IMR-90 (cell line): Measurements from ENCODE around the gene EXOC2. TPM values are rescaled to one million over a fixed set of nuclear protein-coding genes. Genes with fewer than 3 reads are reported as not detected.

ENCODE experiments used
- ATAC-seq: fragments of 200-7000 bp; cut with Tn5 transposase; 2 replicates; pipeline ENCODE4 v1.9.1; 2020; ENCODE audit warnings: low read depth, mild to moderate bottlenecking, moderate library complexity
- BruUV-seq: library from RNA; stranded (reverse); fragments of 400-500 nt; replicated peaks from 2 replicates; lab custom pipeline; 2021; lab: Mats Ljungman, UMichigan
- CTCF ChIA-PET: fragments of 300-600 bp; formaldehyde crosslinking; extraction: SDS; loops from one replicate; lab custom pipeline; 2021; ENCODE audit warnings: antibody characterized with exemption; lab: Yijun Ruan, JAX
- POLR2A ChIA-PET: fragments of 300-600 bp; sonication (Branson Sonifier 250); formaldehyde crosslinking; loops from one replicate; lab custom pipeline; 2022; ENCODE audit warnings: antibody characterized with exemption; ENCODE audit not compliant: unreplicated experiment; lab: Charles Lee
- DNase-seq: peaks from one replicate; pipeline ENCODE4 v3.0.0; 2013
- H2AFZ ChIP-seq: replicated peaks from 2 replicates; pipeline ENCODE3; 2013; ENCODE audit warnings: low read length, mild to moderate bottlenecking; ENCODE audit not compliant: poor library complexity
- H2AK5ac ChIP-seq: 2 replicates; pipeline ENCODE4 v1.6.1; 2013; ENCODE audit warnings: low read depth, low read length, inconsistent platforms
- H2AK9ac ChIP-seq: replicated peaks from 2 replicates; pipeline ENCODE3; 2013; ENCODE audit warnings: mild to moderate bottlenecking, low read depth, low read length, moderate library complexity; ENCODE audit not compliant: poor library complexity
- H2BK120ac ChIP-seq: 2 replicates; pipeline ENCODE4 v1.6.1; 2013; ENCODE audit warnings: low read depth, low read length, inconsistent platforms
- H2BK15ac ChIP-seq: 3 replicates; pipeline ENCODE4 v1.6.1; 2013; ENCODE audit warnings: low read depth, low read length, inconsistent platforms
- H2BK20ac ChIP-seq: 2 replicates; pipeline ENCODE4 v1.6.1; 2013; ENCODE audit warnings: low read depth, mild to moderate bottlenecking, inconsistent platforms, low read length, moderate library complexity
- H2BK5ac ChIP-seq: 2 replicates; pipeline ENCODE4 v1.6.1; 2013; ENCODE audit warnings: mild to moderate bottlenecking, low read depth, low read length, inconsistent platforms; ENCODE audit not compliant: poor library complexity, severe bottlenecking
- H3K14ac ChIP-seq: replicated peaks from 2 replicates; pipeline ENCODE4 v1.6.1; 2013; ENCODE audit warnings: low read depth, low read length, inconsistent platforms
- H3K18ac ChIP-seq: 2 replicates; pipeline ENCODE4 v1.6.1; 2013; ENCODE audit warnings: low read depth, low read length, control low read depth
- H3K23ac ChIP-seq: 2 replicates; pipeline ENCODE4 v1.6.1; 2013; ENCODE audit warnings: low read depth, low read length, inconsistent platforms
- H3K27ac ChIP-seq: 2 replicates; pipeline ENCODE4 v1.5.1; 2013; ENCODE audit warnings: mild to moderate bottlenecking, control low read depth, low read length; ENCODE audit not compliant: insufficient read depth
- H3K27me3 ChIP-seq: 2 replicates; pipeline ENCODE4 v1.6.1; 2013; ENCODE audit warnings: low read length; ENCODE audit not compliant: control insufficient read depth, insufficient read depth
- H3K36me3 ChIP-seq: 2 replicates; pipeline ENCODE4 v1.6.1; 2013; ENCODE audit warnings: low read length, mixed read lengths; ENCODE audit not compliant: control insufficient read depth, insufficient read depth
- H3K4ac ChIP-seq: 2 replicates; pipeline ENCODE4 v1.6.1; 2013; ENCODE audit warnings: low read depth, low read length, inconsistent platforms
- H3K4me1 ChIP-seq: 2 replicates; pipeline ENCODE4 v1.6.1; 2013; ENCODE audit warnings: low read length, mixed read lengths; ENCODE audit not compliant: control insufficient read depth, insufficient read depth
- H3K4me2 ChIP-seq: 2 replicates; pipeline ENCODE4 v1.6.1; 2013; ENCODE audit warnings: low read depth, mild to moderate bottlenecking, control low read depth, low read length, moderate library complexity
- H3K4me3 ChIP-seq: 2 replicates; pipeline ENCODE4 v1.5.1; 2013; ENCODE audit warnings: low read depth, mild to moderate bottlenecking, control low read depth, low read length, moderate library complexity; ENCODE audit not compliant: insufficient read depth
- H3K56ac ChIP-seq: 2 replicates; pipeline ENCODE4 v1.6.1; 2013; ENCODE audit warnings: low read length, inconsistent platforms; ENCODE audit not compliant: insufficient read depth; ENCODE audit errors: extremely low read depth
- H3K79me1 ChIP-seq, 2 experiments: 2 replicates each; pipeline ENCODE4 v1.6.1; 2013; ENCODE audit warnings: low read length in 2 of 2, inconsistent platforms in 1 of 2, low read depth in 1 of 2
- H3K9ac ChIP-seq: 2 replicates; pipeline ENCODE4 v1.6.1; 2013; ENCODE audit warnings: low read depth, low read length, control low read depth
- H3K9me1 ChIP-seq: 2 replicates; pipeline ENCODE4 v1.6.1; 2013; ENCODE audit warnings: low read length, inconsistent platforms; ENCODE audit not compliant: insufficient read depth
- H3K9me3 ChIP-seq: 2 replicates; pipeline ENCODE4 v1.6.1; 2013; ENCODE audit warnings: low read length; ENCODE audit not compliant: control insufficient read depth, insufficient read depth
- H4K20me1 ChIP-seq: 2 replicates; pipeline ENCODE4 v1.6.1; 2013; ENCODE audit warnings: low read length, inconsistent platforms; ENCODE audit not compliant: insufficient read depth
- H4K5ac ChIP-seq: 2 replicates; pipeline ENCODE4 v1.6.1; 2013; ENCODE audit warnings: mild to moderate bottlenecking, low read depth, low read length, control low read depth
- H4K8ac ChIP-seq, 2 experiments: 2 replicates each; pipeline ENCODE4 v1.6.1; 2013; ENCODE audit warnings: low read depth in 2 of 2, low read length in 2 of 2, control low read depth in 1 of 2, inconsistent platforms in 1 of 2
- H4K91ac ChIP-seq: 2 replicates; pipeline ENCODE4 v1.6.1; 2013; ENCODE audit warnings: low read depth, low read length, inconsistent platforms; ENCODE audit not compliant: insufficient read depth
- BHLHE40 ChIP-seq: fragments of 150-350 bp; IDR thresholded peaks from 2 replicates; pipeline ENCODE4 v1.6.1; 2016; ENCODE audit warnings: mild to moderate bottlenecking, low read depth, low read length
- CHD1 ChIP-seq: IDR thresholded peaks from 2 replicates; pipeline ENCODE4 v1.6.1; 2012; ENCODE audit warnings: low read depth, low read length, improper control_type of control experiment
- CTCF ChIP-seq: conservative IDR thresholded peaks from 2 replicates; pipeline ENCODE4 v1.5.1; 2012; ENCODE audit warnings: mild to moderate bottlenecking, low read depth, low read length, improper control_type of control experiment
- ELK1 ChIP-seq: fragments of 150-350 bp; IDR thresholded peaks from 2 replicates; pipeline ENCODE4 v1.6.1; 2016; ENCODE audit warnings: low read depth, mild to moderate bottlenecking, low read length, moderate library complexity, borderline replicate concordance
- MAFK ChIP-seq: IDR thresholded peaks from 2 replicates; pipeline ENCODE4 v1.6.1; 2012; ENCODE audit warnings: low read depth, low read length, improper control_type of control experiment
- MXI1 ChIP-seq: IDR thresholded peaks from 2 replicates; pipeline ENCODE4 v1.6.1; 2012; ENCODE audit warnings: low read depth, mild to moderate bottlenecking, low read length, moderate library complexity, borderline replicate concordance
- NFE2L2 ChIP-seq: fragments of 150-350 bp; IDR thresholded peaks from 2 replicates; pipeline ENCODE4 v1.6.1; 2016; ENCODE audit warnings: low read depth, mild to moderate bottlenecking, low read length
- RAD21 ChIP-seq: IDR thresholded peaks from 2 replicates; pipeline ENCODE4 v1.6.1; 2012; ENCODE audit warnings: low read length, improper control_type of control experiment
- RFX5 ChIP-seq: IDR thresholded peaks from 2 replicates; pipeline ENCODE4 v1.8.0; 2012; ENCODE audit warnings: low read depth, mild to moderate bottlenecking, low read length, moderate library complexity
- USF2 ChIP-seq: fragments of 150-350 bp; IDR thresholded peaks from 2 replicates; pipeline ENCODE4 v1.6.1; 2017; ENCODE audit warnings: mild to moderate bottlenecking, antibody characterized with exemption, low read length, low read depth
- WGBS, 2 experiments: methylation state at CpG; one replicate each; pipeline versions ENCODE4 v1.1.5 to v1.1.7; 2013; ENCODE audit warnings: missing lambda C conversion rate in 2 of 2; ENCODE audit not compliant: insufficient read length in 1 of 2; ENCODE audit errors: extremely low coverage in 2 of 2; 5-methylcytosine and 5-hydroxymethylcytosine counted together
- dilution Hi-C: fragments of 300-500 bp; cut with HindIII; formaldehyde crosslinking; loops from one replicate; pipeline ENCODE4 v1.14.3; 2018; ENCODE audit warnings: low sequenced_read_pairs; ENCODE audit not compliant: unreplicated experiment
- in situ Hi-C: fragments of 300-500 bp; cut with MboI; formaldehyde crosslinking; loops from 3 replicates; pipeline ENCODE4 v1.14.3; 2019; ENCODE audit warnings: low sequenced_read_pairs, inconsistent platforms, mixed read lengths
- intact Hi-C: fragments of 100-400 bp; cut with micrococcal nuclease; formaldehyde crosslinking; loops from 2 replicates; pipeline ENCODE4 v1.10.0; 2022
- polyA plus RNA-seq, 3 experiments: library from polyadenylated mRNA; depleted of rRNA; stranded (reverse); fragments of >200 nt; gene quantifications; 2 replicates each; pipeline ENCODE4 v1.2.3, GENCODE V29; 2012; ENCODE audit warnings: low replicate concordance in 1 of 3
- total RNA-seq: library from RNA; depleted of rRNA; stranded (reverse); fragments of >200 nt; gene quantifications from 2 replicates; pipeline ENCODE4 v1.2.3, GENCODE V29; 2012

Gene EXOC2
- total and polyA plus RNA-seq, 2 of the 4 experiments (the other 2 are of a cell fraction), result 13.1 to 37.3 TPM

- Histone ChIP-seq H3K4me3 (no peak overlapping the region), H3K79me1 (no peaks in the 10 kb centered on the region), H4K8ac (no peak overlapping the region), H2AK9ac (no peak overlapping the region), H2AFZ (no peak overlapping the region), H2BK5ac (no peak overlapping the region), H2BK15ac (no peak overlapping the region), H4K91ac (no peak overlapping the region), H3K18ac (no peak overlapping the region), H3K36me3 (no peaks in the 10 kb centered on the region), H3K4ac (no peak overlapping the region), H3K9me3 (no peaks in the 10 kb centered on the region), H2AK5ac (no peak overlapping the region), H3K9ac (no peak overlapping the region), H3K27me3 (peaks cover 13% of the 10 kb centered on the region), H3K14ac (no peak overlapping the region), H4K5ac (no peak overlapping the region), H2BK120ac (no peak overlapping the region), H3K27ac (no peak overlapping the region), H3K4me2 (no peak overlapping the region), H3K23ac (no peak overlapping the region), H3K56ac (no peak overlapping the region), H3K4me1 (no peaks in the 10 kb centered on the region), H3K9me1 (no peaks in the 10 kb centered on the region), H4K20me1 (no peaks in the 10 kb centered on the region), H2BK20ac (no peak overlapping the region)
- no TSS peak for BruUV-seq
- in situ Hi-C loops, result no loop called here
- dilution Hi-C loops, result no loop called here
- no peak for DNase-seq
- POLR2A ChIA-PET, result no interaction called here
- no peak for ATAC-seq
- WGBS, 2 experiments, result 65% methylated on average over 17 of the region's 27 CpGs; no CpG with 5 or more reads in 1 of the 2 experiments
- TF ChIP-seq CTCF, result no peak
- TF ChIP-seq ELK1, result no peak
- TF ChIP-seq NFE2L2, result no peak
- TF ChIP-seq USF2, result no peak
- no peak for TF ChIP-seq RFX5
- TF ChIP-seq MAFK, result no peak
- no peak for TF ChIP-seq BHLHE40
- no peak for TF ChIP-seq CHD1
- TF ChIP-seq RAD21, result no peak
- TF ChIP-seq MXI1, result no peak
- CTCF ChIA-PET, result no interaction called here
- intact Hi-C loops, result no loop called here
These were observed 219.0 kb downstream of the EXOC2 start for GRCh38 chr6:473768-474452.
